Panc1 (cell line): ENCODE measurements around the gene MRE11. TPM values are rescaled to one million over a fixed set of nuclear protein-coding genes. Genes with fewer than 3 reads are reported as not detected.

Experiments
- ATAC-seq: fragments of 200-7000 bp; cut with Tn5 transposase; 2 replicates; pipeline ENCODE4 v1.9.1; 2020; ENCODE audit warnings: mild to moderate bottlenecking, moderate library complexity
- BruUV-seq: library from RNA; stranded (reverse); fragments of 400-500 nt; replicated peaks from 2 replicates; lab custom pipeline; 2021; lab: Mats Ljungman, UMichigan
- CTCF ChIA-PET: fragments of 300-600 bp; sonication (Branson Sonifier 250); formaldehyde crosslinking; loops from one replicate; lab custom pipeline; 2022; ENCODE audit warnings: antibody characterized with exemption; lab: Charles Lee
- POLR2A ChIA-PET: fragments of 300-600 bp; sonication (Branson Sonifier 250); formaldehyde crosslinking; loops from one replicate; lab custom pipeline; 2022; ENCODE audit warnings: antibody characterized with exemption; lab: Charles Lee
- DNase-seq: peaks from one replicate; pipeline ENCODE4 v3.0.0-alpha.2; 2010; ENCODE audit warnings: low read depth, low spot score
- H3K27ac ChIP-seq: 2 replicates; pipeline ENCODE4 v1.5.1; 2011; ENCODE audit warnings: mild to moderate bottlenecking, low read length, inconsistent platforms
- H3K27me3 ChIP-seq: fragments of 200-500 bp; sonication (Bioruptor generic); 2 replicates; pipeline ENCODE4 v1.6.0; 2014; ENCODE audit warnings: low read length, inconsistent platforms; ENCODE audit not compliant: control insufficient read depth, insufficient read depth
- H3K36me3 ChIP-seq: fragments of 200-500 bp; sonication (Bioruptor generic); 2 replicates; pipeline ENCODE4 v1.5.1; 2014; ENCODE audit warnings: inconsistent platforms, mild to moderate bottlenecking, low read length, moderate library complexity; ENCODE audit not compliant: control insufficient read depth, insufficient read depth
- H3K4me1 ChIP-seq: 2 replicates; pipeline ENCODE4 v1.5.1; 2011; ENCODE audit warnings: inconsistent platforms, mild to moderate bottlenecking, low read length, moderate library complexity; ENCODE audit not compliant: control insufficient read depth, insufficient read depth
- H3K4me3 ChIP-seq, 2 experiments: 2 replicates each; pipeline ENCODE4 v1.5.1; 2011 to 2012; ENCODE audit warnings: low read depth in 2 of 2, low read length in 2 of 2, mild to moderate bottlenecking in 2 of 2, inconsistent platforms in 1 of 2, moderate library complexity in 1 of 2
- H3K9me3 ChIP-seq: fragments of 200-500 bp; sonication (Bioruptor generic); 2 replicates; pipeline ENCODE4 v1.5.1; 2014; ENCODE audit warnings: low read depth, mild to moderate bottlenecking, inconsistent platforms, low read length, moderate library complexity; ENCODE audit not compliant: control insufficient read depth, insufficient read depth
- CTCF ChIP-seq: fragments of 450-650 bp; IDR thresholded peaks from 2 replicates; pipeline ENCODE4 v1.5.1; 2017; ENCODE audit warnings: mild to moderate bottlenecking
- POLR2AphosphoS5 ChIP-seq: IDR thresholded peaks from 2 replicates; pipeline ENCODE4 v1.6.1; 2012; ENCODE audit warnings: mild to moderate bottlenecking, low read depth, low read length, moderate library complexity
- SIN3A ChIP-seq: IDR thresholded peaks from 2 replicates; pipeline ENCODE4 v1.6.1; 2012; ENCODE audit warnings: low read depth, mild to moderate bottlenecking, low read length, moderate library complexity, borderline replicate concordance; ENCODE audit not compliant: insufficient read depth
- TCF7L2 ChIP-seq: IDR thresholded peaks from 2 replicates; pipeline ENCODE4 v1.6.1; 2011; ENCODE audit warnings: mild to moderate bottlenecking, low read depth, low read length, inconsistent platforms
- in situ Hi-C: cut with HindIII; loops from 2 replicates; pipeline ENCODE4 v1.10.0; 2016; ENCODE audit warnings: low sequenced_read_pairs, low pct_unique_long_range_greater_than_20kb
- intact Hi-C: fragments of 100-400 bp; cut with micrococcal nuclease; formaldehyde crosslinking; loops from one replicate; pipeline ENCODE4 v1.10.0; 2022; ENCODE audit not compliant: unreplicated experiment
- total RNA-seq: library from RNA; stranded (reverse); gene quantifications from one replicate; pipeline ENCODE4 v1.2.1, GENCODE V29; 2021; ENCODE audit not compliant: unreplicated experiment
- TF ChIP-seq, protein P1 (sequence below), 2 experiments: IDR thresholded peaks; 2 replicates each; pipeline ENCODE4 v1.6.1; 2011 to 2012; ENCODE audit warnings: low read depth in 2 of 2, control low read depth in 1 of 2, low read length in 1 of 2, mild to moderate bottlenecking in 1 of 2, moderate library complexity in 1 of 2; ENCODE audit not compliant: insufficient read depth in 1 of 2

Gene MRE11
- total RNA-seq, 1 experiment from 2014 or later = 35.0 TPM

DNA sequence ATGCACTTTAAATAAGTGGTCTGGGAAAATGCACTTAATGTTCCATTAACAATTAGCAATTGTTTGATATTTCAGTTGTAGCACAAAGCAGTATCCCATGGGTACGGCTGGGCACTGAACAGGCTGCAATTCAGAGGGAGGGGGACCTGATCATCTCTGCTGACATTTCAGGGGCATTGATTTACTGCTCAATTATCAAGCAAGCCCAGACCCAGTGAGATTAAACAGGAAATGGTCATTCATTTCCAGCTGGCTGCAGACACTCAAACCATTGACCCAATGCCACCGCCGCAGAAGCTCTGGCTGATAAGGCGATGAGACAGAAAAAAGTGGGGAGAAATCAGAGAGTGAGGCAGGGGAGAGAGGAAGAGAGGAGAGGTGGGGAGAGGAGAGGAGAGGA is 93.6 kb downstream of the MRE11 start:
- ATAC-seq (no peak), DNase-seq (no peak)
- no peaks in the 10 kb centered on the region for H3K9me3 ChIP-seq
- intact Hi-C loops (no loop called here), in situ Hi-C loops (no loop called here)
- ChIA-PET CTCF (no interaction called here), POLR2A (no interaction called here)
- no TSS peak for BruUV-seq
- H3K4me3 ChIP-seq = no peak overlapping the region
- TF ChIP-seq POLR2AphosphoS5 (no peak), TCF7L2 (no peak), SIN3A (no peak), CTCF (no peak)
- TF ChIP-seq, protein P1, sequence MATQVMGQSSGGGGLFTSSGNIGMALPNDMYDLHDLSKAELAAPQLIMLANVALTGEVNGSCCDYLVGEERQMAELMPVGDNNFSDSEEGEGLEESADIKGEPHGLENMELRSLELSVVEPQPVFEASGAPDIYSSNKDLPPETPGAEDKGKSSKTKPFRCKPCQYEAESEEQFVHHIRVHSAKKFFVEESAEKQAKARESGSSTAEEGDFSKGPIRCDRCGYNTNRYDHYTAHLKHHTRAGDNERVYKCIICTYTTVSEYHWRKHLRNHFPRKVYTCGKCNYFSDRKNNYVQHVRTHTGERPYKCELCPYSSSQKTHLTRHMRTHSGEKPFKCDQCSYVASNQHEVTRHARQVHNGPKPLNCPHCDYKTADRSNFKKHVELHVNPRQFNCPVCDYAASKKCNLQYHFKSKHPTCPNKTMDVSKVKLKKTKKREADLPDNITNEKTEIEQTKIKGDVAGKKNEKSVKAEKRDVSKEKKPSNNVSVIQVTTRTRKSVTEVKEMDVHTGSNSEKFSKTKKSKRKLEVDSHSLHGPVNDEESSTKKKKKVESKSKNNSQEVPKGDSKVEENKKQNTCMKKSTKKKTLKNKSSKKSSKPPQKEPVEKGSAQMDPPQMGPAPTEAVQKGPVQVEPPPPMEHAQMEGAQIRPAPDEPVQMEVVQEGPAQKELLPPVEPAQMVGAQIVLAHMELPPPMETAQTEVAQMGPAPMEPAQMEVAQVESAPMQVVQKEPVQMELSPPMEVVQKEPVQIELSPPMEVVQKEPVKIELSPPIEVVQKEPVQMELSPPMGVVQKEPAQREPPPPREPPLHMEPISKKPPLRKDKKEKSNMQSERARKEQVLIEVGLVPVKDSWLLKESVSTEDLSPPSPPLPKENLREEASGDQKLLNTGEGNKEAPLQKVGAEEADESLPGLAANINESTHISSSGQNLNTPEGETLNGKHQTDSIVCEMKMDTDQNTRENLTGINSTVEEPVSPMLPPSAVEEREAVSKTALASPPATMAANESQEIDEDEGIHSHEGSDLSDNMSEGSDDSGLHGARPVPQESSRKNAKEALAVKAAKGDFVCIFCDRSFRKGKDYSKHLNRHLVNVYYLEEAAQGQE (IDR thresholded peaks at IDR 0.05; ENCODE audit: insufficient read depth in 1 of 2, low read depth in 2 of 2, low read length in 1 of 2) = no peak
- no peaks in the 10 kb centered on the region for H3K36me3 ChIP-seq
- H3K27ac ChIP-seq = no peak overlapping the region
- H3K27me3 ChIP-seq = peaks cover 26% of the 10 kb centered on the region
- no peaks in the 10 kb centered on the region for H3K4me1 ChIP-seq

GRCh38 chr11:94398101-94398500 is 95.5 kb downstream of the MRE11 start:
- H3K27ac ChIP-seq = no peak overlapping the region
- no peaks in the 10 kb centered on the region for H3K9me3 ChIP-seq
- TF ChIP-seq TCF7L2 (no peak), CTCF (no peak), POLR2AphosphoS5 (no peak), SIN3A (no peak)
- TF ChIP-seq, protein P1 (IDR thresholded peaks at IDR 0.05; ENCODE audit: insufficient read depth in 1 of 2, low read depth in 2 of 2, low read length in 1 of 2) = no peak
- H3K4me1 ChIP-seq = no peaks in the 10 kb centered on the region
- ChIA-PET POLR2A (no interaction called here), CTCF (no interaction called here)
- no TSS peak for BruUV-seq
- H3K4me3 ChIP-seq = no peak overlapping the region
- intact Hi-C loops (no loop called here), in situ Hi-C loops (no loop called here)
- DNase-seq = no peak
- H3K27me3 ChIP-seq = peaks cover 27% of the 10 kb centered on the region
- no peaks in the 10 kb centered on the region for H3K36me3 ChIP-seq
- no peak for ATAC-seq
